Progenitor cell of endocrine pancreas (in vitro differentiated cells): ENCODE measurements around the gene PRKCZ. TPM values are rescaled to one million over a fixed set of nuclear protein-coding genes. Genes with fewer than 3 reads are reported as not detected.
A peak's percentile ranks its signal among the peaks of the same experiment; 100 is the strongest.

Source experiments
- DNase-seq: peaks from one replicate; pipeline ENCODE4 v3.0.0; 2021; ENCODE audit warnings: low spot score; ENCODE audit not compliant: unreplicated experiment
- H3K27ac Mint-ChIP-seq: 2 replicates; pipeline ENCODE4 v1.8.0; 2021; ENCODE audit warnings: mild to moderate bottlenecking, moderate library complexity, mixed read lengths
- H3K27me3 Mint-ChIP-seq: 2 replicates; pipeline ENCODE4 v1.8.0; 2021; ENCODE audit warnings: mixed read lengths
- H3K36me3 Mint-ChIP-seq: 2 replicates; pipeline ENCODE4 v1.8.0; 2022; ENCODE audit warnings: mixed read lengths; ENCODE audit not compliant: insufficient read depth
- H3K4me1 Mint-ChIP-seq: 2 replicates; pipeline ENCODE4 v1.8.0; 2021; ENCODE audit warnings: low read depth, mixed read lengths
- H3K4me3 Mint-ChIP-seq: 2 replicates; pipeline ENCODE4 v1.8.0; 2021; ENCODE audit warnings: low read depth, mild to moderate bottlenecking, moderate library complexity, mixed read lengths
- H3K9me3 Mint-ChIP-seq: 2 replicates; pipeline ENCODE4 v1.8.0; 2021; ENCODE audit warnings: low read depth, mixed read lengths
- total RNA-seq: library from RNA; stranded (reverse); gene quantifications from 2 replicates; pipeline ENCODE4 v1.2.1, GENCODE V29; 2021
- TF ChIP-seq, protein P1 (sequence below): fragments of 200-600 bp; sonication (generic); IDR thresholded peaks from one replicate; pipeline ENCODE4 v1.5.0; 2021; ENCODE audit warnings: antibody characterized with exemption, mild to moderate bottlenecking; ENCODE audit not compliant: unreplicated experiment

PRKCZ gene
- total RNA-seq, 1 donor from 2014 or later = 71.5 TPM

DNA sequence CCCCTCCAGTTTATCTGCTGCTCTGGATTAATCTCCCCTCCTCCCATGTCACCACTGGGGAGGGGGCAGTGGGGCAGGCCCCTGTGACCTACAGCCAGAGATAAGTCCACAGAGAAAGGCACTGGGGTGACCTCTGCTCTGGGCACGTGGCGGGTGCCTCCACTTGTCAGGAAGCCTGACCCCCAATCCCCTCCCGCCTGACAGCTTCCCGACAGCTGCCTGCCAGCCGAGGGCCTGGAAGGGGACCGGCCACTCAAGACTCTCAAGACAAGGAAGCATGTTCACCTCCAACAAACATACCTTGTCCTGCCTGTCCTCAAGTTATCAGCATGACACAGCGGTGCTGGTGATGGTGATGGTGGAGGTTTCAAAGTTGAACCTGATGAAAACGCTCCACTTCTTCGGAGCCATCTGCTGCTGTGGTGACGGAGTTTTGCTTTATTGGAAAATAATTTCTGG, 147.5 kb downstream of the PRKCZ start:
- TF ChIP-seq, protein P1, sequence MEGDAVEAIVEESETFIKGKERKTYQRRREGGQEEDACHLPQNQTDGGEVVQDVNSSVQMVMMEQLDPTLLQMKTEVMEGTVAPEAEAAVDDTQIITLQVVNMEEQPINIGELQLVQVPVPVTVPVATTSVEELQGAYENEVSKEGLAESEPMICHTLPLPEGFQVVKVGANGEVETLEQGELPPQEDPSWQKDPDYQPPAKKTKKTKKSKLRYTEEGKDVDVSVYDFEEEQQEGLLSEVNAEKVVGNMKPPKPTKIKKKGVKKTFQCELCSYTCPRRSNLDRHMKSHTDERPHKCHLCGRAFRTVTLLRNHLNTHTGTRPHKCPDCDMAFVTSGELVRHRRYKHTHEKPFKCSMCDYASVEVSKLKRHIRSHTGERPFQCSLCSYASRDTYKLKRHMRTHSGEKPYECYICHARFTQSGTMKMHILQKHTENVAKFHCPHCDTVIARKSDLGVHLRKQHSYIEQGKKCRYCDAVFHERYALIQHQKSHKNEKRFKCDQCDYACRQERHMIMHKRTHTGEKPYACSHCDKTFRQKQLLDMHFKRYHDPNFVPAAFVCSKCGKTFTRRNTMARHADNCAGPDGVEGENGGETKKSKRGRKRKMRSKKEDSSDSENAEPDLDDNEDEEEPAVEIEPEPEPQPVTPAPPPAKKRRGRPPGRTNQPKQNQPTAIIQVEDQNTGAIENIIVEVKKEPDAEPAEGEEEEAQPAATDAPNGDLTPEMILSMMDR = no peak
- H3K27me3 Mint-ChIP-seq = no peaks in the 10 kb centered on the region
- peaks cover 6% of the 10 kb centered on the region for H3K4me1 Mint-ChIP-seq
- H3K9me3 Mint-ChIP-seq = no peaks in the 10 kb centered on the region
- H3K36me3 Mint-ChIP-seq = no peaks in the 10 kb centered on the region
- no peak overlapping the region for H3K27ac Mint-ChIP-seq
- no peak overlapping the region for H3K4me3 Mint-ChIP-seq
- no peak for DNase-seq

DNA sequence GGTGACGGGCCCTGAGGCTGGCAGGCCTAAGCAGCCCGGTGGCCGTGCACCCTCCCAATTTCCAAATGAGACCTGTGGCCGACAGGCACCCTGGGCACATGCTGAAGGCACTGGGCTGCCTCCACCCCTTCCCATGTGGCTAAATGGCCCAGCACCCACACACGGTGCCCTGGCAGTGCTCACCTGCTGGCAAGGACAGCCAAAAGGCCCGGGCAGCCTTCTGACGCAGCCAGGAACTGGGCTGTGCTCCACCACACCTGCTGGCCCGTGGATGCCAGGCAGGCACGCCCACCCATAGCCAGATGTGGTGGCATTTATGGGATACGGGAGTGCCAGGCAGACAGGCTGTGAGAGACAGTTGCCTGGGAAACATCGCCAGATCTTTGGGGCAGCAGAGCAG, 148.4 kb downstream of the PRKCZ start:
- no peak overlapping the region for H3K27ac Mint-ChIP-seq
- TF ChIP-seq, protein P1 = no peak
- H3K4me3 Mint-ChIP-seq = no peak overlapping the region
- H3K9me3 Mint-ChIP-seq = no peaks in the 10 kb centered on the region
- no peaks in the 10 kb centered on the region for H3K27me3 Mint-ChIP-seq
- H3K4me1 Mint-ChIP-seq = peaks cover 6% of the 10 kb centered on the region
- no peak for DNase-seq
- H3K36me3 Mint-ChIP-seq = no peaks in the 10 kb centered on the region

DNA sequence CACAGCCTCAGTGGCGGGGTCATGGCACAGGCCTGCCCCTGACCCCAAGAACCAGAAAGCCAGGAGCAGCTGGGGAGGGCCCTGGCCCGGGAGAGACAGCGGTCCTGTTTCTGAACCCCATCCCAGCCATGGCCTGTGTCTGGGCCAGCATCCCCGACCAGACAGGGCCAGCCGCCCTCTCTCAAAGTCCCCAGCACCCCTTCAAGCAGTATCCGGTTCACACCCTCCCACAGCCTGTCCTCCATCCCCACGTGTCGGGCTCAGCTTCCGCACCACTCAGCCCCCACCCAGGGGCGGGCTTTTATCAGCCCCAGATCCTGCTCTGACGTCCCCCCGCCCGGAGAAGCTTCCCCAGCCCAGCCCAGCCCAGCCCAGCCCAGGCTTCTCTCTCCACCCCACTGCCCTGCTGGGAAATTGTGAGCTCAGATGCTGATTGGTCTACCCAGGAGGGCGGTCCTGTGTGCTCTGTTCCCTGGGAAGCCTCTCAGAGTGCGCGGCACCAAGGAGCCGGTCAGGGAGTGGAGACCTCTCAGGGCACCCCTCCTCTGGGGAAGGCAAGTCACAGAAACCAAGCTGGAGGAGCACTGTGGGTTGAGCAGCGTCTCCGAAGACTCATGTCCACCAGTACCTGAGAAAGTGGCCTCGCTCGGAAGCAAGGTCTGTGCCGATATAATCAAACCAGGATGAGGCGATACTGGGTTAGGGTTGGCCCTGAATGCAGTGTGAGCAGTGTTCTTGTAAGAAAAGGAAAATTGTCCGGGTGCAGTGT, 149.0 kb downstream of the PRKCZ start:
- H3K4me3 Mint-ChIP-seq = peak overlapping the region; percentile 67
- DNase-seq = no peak
- no peaks in the 10 kb centered on the region for H3K9me3 Mint-ChIP-seq
- no peaks in the 10 kb centered on the region for H3K27me3 Mint-ChIP-seq
- TF ChIP-seq, protein P1 = no peak
- H3K27ac Mint-ChIP-seq = peak overlapping the region; percentile 52
- H3K36me3 Mint-ChIP-seq = no peaks in the 10 kb centered on the region
- peaks cover 6% of the 10 kb centered on the region for H3K4me1 Mint-ChIP-seq

DNA sequence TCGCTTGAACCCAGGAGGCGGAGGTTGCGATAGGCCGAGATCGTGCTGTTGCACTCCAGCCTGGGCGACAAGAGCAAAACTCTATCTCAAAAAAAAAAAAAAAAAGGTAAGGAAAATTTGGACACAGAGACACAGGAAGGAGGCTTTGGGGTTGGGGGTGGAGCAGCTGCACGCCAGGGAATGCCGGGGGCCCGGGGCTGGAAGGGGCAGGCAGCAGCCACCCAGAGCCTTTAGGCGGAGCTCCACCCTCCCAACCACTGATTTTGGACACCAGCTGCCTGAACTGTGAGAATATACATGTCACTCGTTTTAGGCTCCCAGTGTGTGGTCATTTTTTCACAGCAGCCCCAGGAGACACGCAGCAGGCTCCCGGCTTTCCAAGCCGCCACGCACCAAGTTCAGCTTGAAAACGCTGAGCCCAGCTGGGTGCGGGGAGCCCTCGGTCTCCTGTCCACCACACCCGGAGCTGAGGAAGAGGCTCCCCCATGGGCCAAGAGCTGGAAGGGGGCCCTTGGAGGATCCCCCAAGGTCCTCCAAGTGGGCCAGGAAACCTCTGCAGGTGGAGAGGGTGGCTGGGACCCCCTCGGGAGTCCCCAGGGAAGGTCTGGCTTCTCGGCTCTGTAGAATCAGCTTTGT, 150.2 kb downstream of the PRKCZ start:
- no peak overlapping the region for H3K4me3 Mint-ChIP-seq
- H3K27me3 Mint-ChIP-seq = no peaks in the 10 kb centered on the region
- DNase-seq = no peak
- H3K4me1 Mint-ChIP-seq = peaks cover 6% of the 10 kb centered on the region
- H3K36me3 Mint-ChIP-seq = no peaks in the 10 kb centered on the region
- H3K9me3 Mint-ChIP-seq = no peaks in the 10 kb centered on the region
- TF ChIP-seq, protein P1 = no peak
- no peak overlapping the region for H3K27ac Mint-ChIP-seq

DNA sequence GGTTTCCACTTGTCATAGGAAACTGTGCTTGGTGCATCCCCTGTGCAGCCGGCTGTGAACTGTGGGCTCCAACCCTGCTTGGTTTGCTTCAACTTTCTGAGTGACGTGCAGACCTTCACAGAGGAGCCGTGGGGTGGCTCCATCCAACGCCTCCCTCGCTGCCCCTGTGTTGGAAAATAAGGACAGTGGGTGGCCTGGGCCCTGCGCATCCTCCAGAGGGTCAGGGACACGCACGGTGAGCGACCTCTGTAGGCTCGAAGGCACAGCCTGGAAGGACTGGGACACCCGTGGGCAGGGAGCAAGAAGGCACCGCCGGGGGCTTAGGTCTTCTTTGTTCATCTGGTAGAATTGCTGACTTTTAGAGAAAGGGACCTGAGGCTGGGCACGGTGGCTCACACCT, 150.9 kb downstream of the PRKCZ start:
- DNase-seq = no peak
- H3K4me3 Mint-ChIP-seq = no peak overlapping the region
- TF ChIP-seq, protein P1 = no peak
- H3K36me3 Mint-ChIP-seq = no peaks in the 10 kb centered on the region
- H3K4me1 Mint-ChIP-seq = peaks cover 6% of the 10 kb centered on the region
- H3K27ac Mint-ChIP-seq = no peak overlapping the region
- no peaks in the 10 kb centered on the region for H3K27me3 Mint-ChIP-seq
- H3K9me3 Mint-ChIP-seq = no peaks in the 10 kb centered on the region
